IPS-18c (cell line): Measurements from ENCODE around the gene ARIH2.

ENCODE experiments used
- H3K4me3 ChIP-seq: 2 replicates; pipeline ENCODE4 v1.7.0; 2013; ENCODE audit warnings: low read depth, mild to moderate bottlenecking, low read length, moderate library complexity; ENCODE audit not compliant: insufficient read depth
- H3K9me3 ChIP-seq: one replicate; pipeline ENCODE4 v1.6.1; 2013; ENCODE audit warnings: mild to moderate bottlenecking, low read length, moderate library complexity; ENCODE audit not compliant: control insufficient read depth, insufficient read depth

ARIH2 gene

GRCh38 chr3:49034650-49035049 lies 116.0 kb downstream of the ARIH2 start:
- Histone ChIP-seq H3K9me3 (no peaks in the 10 kb centered on the region), H3K4me3 (no peak overlapping the region)

GRCh38 chr3:49035281-49035680 lies 116.6 kb downstream of the ARIH2 start:
- Histone ChIP-seq H3K9me3 (no peaks in the 10 kb centered on the region), H3K4me3 (no peak overlapping the region)
